GM18505 (cell line): ENCODE data around the gene NCSTN.

Experiments
- ATAC-seq: cut with Tn5 transposase; IDR thresholded peaks from one replicate; pipeline ENCODE4 v1.9.1; 2021; ENCODE audit not compliant: unreplicated experiment
- POLR2A ChIP-seq: IDR thresholded peaks from 4 replicates; pipeline ENCODE4 v1.6.1; 2011; ENCODE audit warnings: borderline replicate concordance; ENCODE audit not compliant: insufficient read depth, insufficient read length; ENCODE audit errors: extremely low read depth

NCSTN gene

DNA sequence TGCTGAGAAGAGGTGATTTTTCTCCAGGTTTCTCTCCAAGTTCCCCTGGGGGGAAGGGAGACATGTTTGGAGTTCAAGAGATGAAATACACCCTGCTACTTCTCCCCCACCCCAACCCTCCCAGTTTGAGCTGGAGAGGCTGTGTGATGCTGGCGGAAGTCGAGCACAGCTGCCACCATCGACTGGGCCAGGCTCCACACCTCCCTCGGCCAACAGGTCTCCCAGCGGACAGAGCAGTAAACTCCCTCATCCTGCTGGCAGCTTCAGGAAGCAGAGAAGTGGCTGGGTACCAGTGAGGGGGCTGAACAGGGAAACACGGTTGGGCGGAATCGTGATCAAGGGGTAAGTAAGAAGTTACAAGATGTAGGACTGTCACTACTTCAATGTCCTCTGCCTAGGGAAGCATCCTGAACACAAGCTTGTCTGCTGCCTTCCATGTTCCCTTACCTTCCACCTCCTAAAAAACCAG, 17.1 kb downstream of the NCSTN start:
- TF ChIP-seq POLR2A: no peak
- no peak for ATAC-seq

GRCh38 chr1:160361199-160361598, 18.0 kb downstream of the NCSTN start:
- no peak for TF ChIP-seq POLR2A
- ATAC-seq: no peak

DNA sequence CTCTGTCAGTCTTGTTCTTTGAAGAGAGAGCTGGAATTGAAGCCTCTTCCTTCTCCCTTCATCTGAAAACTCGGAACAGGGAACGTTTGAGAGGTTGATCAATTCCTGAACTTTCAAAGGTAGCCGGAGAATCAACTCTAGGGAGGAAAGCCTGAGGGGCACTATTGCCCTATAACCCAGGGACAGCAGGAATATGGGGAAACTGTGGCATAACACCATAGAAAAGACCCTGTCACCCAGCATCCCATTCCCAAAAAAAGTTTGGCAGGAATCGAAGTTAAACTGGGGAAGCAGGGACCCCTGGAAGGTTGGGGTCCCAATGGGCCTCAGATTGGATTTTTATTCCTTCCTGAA, 18.6 kb downstream of the NCSTN start:
- no peak for ATAC-seq
- TF ChIP-seq POLR2A: no peak

DNA sequence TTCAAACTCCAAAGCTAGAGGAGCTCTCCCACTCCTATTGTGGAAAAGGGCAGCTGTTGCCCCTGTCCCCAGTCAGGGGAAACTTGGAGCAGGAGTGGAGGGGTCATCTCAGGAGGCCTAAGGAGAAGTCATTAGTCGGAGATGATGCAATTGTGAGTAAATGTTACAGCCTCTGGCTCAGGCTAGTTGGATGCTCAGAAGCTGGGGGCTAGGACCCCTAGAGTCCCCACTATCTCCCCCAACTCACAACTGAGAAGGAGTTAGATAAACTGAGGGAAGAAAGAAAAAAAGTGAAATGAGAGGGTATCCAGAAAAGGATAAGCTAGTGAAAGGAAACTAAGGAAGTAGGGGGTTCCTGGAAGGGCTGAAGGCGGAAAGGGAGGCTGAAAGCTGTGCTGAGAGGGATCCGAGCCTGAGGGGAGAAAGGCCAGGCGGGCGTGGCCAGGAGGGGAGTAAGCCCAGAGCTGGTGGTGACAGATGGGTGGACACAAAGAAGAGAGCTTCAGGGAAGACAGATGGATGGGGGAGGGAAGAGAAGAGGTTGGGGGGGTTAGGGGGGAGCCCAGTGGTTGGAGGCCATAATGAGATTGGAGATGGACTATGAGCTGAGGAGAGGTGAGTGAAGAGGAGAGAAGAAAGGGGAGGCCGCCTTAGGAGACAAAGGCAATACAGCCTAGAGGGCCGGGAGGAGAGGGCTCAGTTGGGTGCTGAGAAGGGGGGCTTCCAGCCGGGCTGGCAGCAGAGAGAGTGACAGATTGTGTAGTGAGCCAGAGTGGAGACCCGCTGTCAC, 19.2 kb downstream of the NCSTN start:
- ATAC-seq: no peak
- TF ChIP-seq POLR2A: no peak

GRCh38 chr1:160363010-160363409, 19.8 kb downstream of the NCSTN start:
- no peak for TF ChIP-seq POLR2A
- no peak for ATAC-seq

- no peak for ATAC-seq
- TF ChIP-seq POLR2A: no peak
These were observed 21.0 kb downstream of the NCSTN start for GRCh38 chr1:160363951-160364735.

DNA sequence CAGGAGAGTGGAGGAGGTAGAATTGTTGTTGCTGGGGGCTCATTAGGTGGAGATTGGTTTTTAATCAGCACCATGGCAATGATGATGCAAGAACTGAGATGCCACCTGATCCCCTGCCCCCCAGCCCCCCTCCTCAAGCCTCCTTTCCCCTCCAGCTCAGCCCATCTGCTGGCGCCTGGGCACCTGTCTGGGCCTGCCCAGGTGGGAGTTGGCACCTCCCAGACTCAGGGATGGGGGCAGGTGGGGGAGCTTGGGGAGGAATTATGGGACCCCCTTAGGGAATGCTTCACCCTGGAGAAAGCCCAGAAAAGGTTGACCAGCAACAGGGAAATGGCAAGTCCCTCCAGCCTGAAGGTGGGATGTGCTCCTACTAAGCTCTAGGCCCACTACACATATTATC, 22.1 kb downstream of the NCSTN start:
- no peak for TF ChIP-seq POLR2A
- ATAC-seq: no peak

- ATAC-seq: no peak
- TF ChIP-seq POLR2A: no peak
These were observed 23.7 kb downstream of the NCSTN start, which contains the start of gene NHLH1 for GRCh38 chr1:160366731-160367515. Gene NHLH1, plus strand, starts transcription at chr1:160367071. Its CDS starts 3,661 bp downstream, at chr1:160370732.

- TF ChIP-seq POLR2A: no peak
- no peak for ATAC-seq
These were observed 24.3 kb downstream of the NCSTN start for GRCh38 chr1:160367516-160367900.

GRCh38 chr1:160367934-160368923, 25.0 kb downstream of the NCSTN start:
- no peak for ATAC-seq
- no peak for TF ChIP-seq POLR2A

DNA sequence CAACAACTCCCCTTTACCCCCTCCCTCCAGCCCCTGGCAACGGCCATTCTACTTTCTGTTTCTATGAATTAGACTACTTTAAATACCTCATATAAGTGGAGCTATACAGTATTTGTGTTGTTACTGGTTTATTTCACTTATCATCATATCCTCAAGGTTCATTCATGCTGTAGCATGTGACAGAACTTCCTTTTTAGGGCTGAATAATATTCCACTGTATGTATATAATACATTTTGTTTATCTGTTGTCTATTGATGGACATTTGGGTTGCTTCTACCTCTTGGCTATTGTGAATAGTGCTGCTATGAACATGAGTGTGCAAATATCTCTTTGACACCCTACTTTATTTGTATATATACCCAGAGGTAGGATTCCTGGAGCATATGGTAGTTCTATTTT, 25.9 kb downstream of the NCSTN start:
- TF ChIP-seq POLR2A: no peak
- ATAC-seq: no peak

- ATAC-seq: no peak
- no peak for TF ChIP-seq POLR2A
These were observed 27.6 kb downstream of the NCSTN start for GRCh38 chr1:160370561-160371345.

DNA sequence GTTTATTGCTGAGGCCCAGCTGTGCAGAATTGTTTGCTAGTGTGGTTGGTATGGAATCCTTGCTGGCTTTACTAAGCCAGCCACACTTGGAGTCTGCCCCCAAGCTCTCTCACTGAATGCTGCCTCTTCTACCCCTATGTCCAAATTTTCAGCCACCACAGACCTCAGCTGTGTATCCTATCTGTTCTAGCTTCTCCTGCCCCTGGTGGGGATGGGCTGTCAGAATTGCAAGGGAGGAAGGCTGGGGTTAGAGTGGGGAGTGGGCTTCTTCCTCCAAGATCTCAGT, 28.1 kb downstream of the NCSTN start:
- ATAC-seq: no peak
- no peak for TF ChIP-seq POLR2A

- ATAC-seq: no peak
- TF ChIP-seq POLR2A: no peak
These were observed 28.6 kb downstream of the NCSTN start for GRCh38 chr1:160371756-160372155.
